DOHH2 (cell line): Measurements from ENCODE around the gene TUBB3.

Experiments used
- CTCF ChIP-seq: fragments of 200-600 bp; sonication (generic); IDR thresholded peaks from one replicate; pipeline ENCODE4 v1.5.1; 2014; ENCODE audit warnings: antibody characterized with exemption, mild to moderate bottlenecking, low read depth, low read length; ENCODE audit not compliant: poor library complexity, severe bottlenecking
- EZH2phosphoT487 ChIP-seq: fragments of 200-600 bp; sonication (generic); IDR thresholded peaks from 2 replicates; pipeline ENCODE4 v1.6.1; 2017; ENCODE audit warnings: borderline replicate concordance, mild to moderate bottlenecking, antibody characterized with exemption, low read length, moderate library complexity, mixed read lengths

GRCh38 chr16:89969741-89970410 is 46.7 kb downstream of the TUBB3 start:
- TF ChIP-seq CTCF (no peak), EZH2phosphoT487 (no peak)
